Right lobe of liver (tissue), 6 donors: Measurements from ENCODE around the gene POU3F2. TPM values are rescaled to one million over a fixed set of nuclear protein-coding genes. Genes with fewer than 3 reads are reported as not detected.

Source experiments
- ATAC-seq, 4 donors: fragments of 200-7000 bp; cut with Tn5 transposase; one replicate each; pipeline ENCODE4 v1.9.1; 2020; ENCODE audit warnings: mild to moderate bottlenecking in 4 of 4, moderate library complexity in 4 of 4
- DNase-seq, 3 donors: peaks; one replicate each; pipeline ENCODE4 v3.0.0-alpha.2; 2020
- H3K27ac ChIP-seq, 3 donors: fragments of 200-600 bp; one replicate each; pipeline ENCODE4 v1.8.0; 2022
- H3K27me3 ChIP-seq, 2 donors: fragments of 200-600 bp; one replicate each; pipeline ENCODE4 v1.8.0; 2022
- H3K36me3 ChIP-seq, 4 donors: fragments of 200-600 bp; sonication (generic) in 1 of 4; one replicate each; pipeline versions ENCODE4 v1.5.1 to v1.8.0; 2017 to 2022; ENCODE audit warnings: control low read depth in 1 of 4
- H3K4me1 ChIP-seq, 4 donors: fragments of 200-600 bp; sonication (generic) in 1 of 4; one replicate each; pipeline versions ENCODE4 v1.5.1 to v1.8.0; 2017 to 2022; ENCODE audit warnings: control low read depth in 1 of 4
- H3K4me3 ChIP-seq, 3 donors: fragments of 200-600 bp; one replicate each; pipeline ENCODE4 v1.8.0; 2022
- H3K9me3 ChIP-seq, 4 donors: fragments of 200-600 bp; sonication (generic) in 1 of 4; one replicate each; pipeline versions ENCODE4 v1.5.1 to v1.8.0; 2017 to 2022; ENCODE audit warnings: control low read depth in 1 of 4
- POLR2A ChIP-seq: fragments of 450-650 bp; IDR thresholded peaks from one replicate; pipeline ENCODE4 v1.6.1; 2017; ENCODE audit warnings: antibody characterized with exemption, mild to moderate bottlenecking
- WGBS: methylation state at CpG from one replicate; pipeline ENCODE4 v1.1.6; 2018; ENCODE audit warnings: low coverage, low lambda C conversion rate; ENCODE audit not compliant: insufficient coverage; ENCODE audit errors: missing lambda C conversion rate; 5-methylcytosine and 5-hydroxymethylcytosine counted together
- intact Hi-C, 2 donors: fragments of 100-400 bp; cut with DNase I; formaldehyde crosslinking; loops; one replicate each; pipeline versions ENCODE4 v1.11.2 to v1.14.1; 2022
- total RNA-seq, 6 experiments: library from RNA; depleted of rRNA in 2 of 6; stranded (reverse); fragments of >200 nt in 2 of 6; fragmentation: NEBNext Ultra II Directional in 3 of 6; extraction: Animal tissue kit (Norgen Biotek cat#: 25700) in 3 of 6; gene quantifications; one replicate each; pipeline versions ENCODE4 v1.1.0 to v1.2.4, GENCODE V29; 2016 to 2023
- TF ChIP-seq, protein P1 (sequence below), 4 donors: fragments of 200-600 bp in 3 of 4; fragments of 450-650 bp in 1 of 4; IDR thresholded peaks; one replicate each; pipeline versions ENCODE4 v1.5.1 to v1.8.0; 2016 to 2022; ENCODE audit warnings: antibody characterized with exemption in 4 of 4, mild to moderate bottlenecking in 2 of 4
- donor health status: DM: no; HTN: yes; CAD: no.
- donor health status: DM: no; HTN: no; CAD: no.
- donor health status: DM: no; HTN: no; CAD: no.
- donor health status: DM: no; HTN: yes; CAD: no.
- donor health status: DM: no; HTN: yes; CAD: no.

Gene POU3F2
- total RNA-seq, 6 experiments from 2014 or later, result not detected

DNA sequence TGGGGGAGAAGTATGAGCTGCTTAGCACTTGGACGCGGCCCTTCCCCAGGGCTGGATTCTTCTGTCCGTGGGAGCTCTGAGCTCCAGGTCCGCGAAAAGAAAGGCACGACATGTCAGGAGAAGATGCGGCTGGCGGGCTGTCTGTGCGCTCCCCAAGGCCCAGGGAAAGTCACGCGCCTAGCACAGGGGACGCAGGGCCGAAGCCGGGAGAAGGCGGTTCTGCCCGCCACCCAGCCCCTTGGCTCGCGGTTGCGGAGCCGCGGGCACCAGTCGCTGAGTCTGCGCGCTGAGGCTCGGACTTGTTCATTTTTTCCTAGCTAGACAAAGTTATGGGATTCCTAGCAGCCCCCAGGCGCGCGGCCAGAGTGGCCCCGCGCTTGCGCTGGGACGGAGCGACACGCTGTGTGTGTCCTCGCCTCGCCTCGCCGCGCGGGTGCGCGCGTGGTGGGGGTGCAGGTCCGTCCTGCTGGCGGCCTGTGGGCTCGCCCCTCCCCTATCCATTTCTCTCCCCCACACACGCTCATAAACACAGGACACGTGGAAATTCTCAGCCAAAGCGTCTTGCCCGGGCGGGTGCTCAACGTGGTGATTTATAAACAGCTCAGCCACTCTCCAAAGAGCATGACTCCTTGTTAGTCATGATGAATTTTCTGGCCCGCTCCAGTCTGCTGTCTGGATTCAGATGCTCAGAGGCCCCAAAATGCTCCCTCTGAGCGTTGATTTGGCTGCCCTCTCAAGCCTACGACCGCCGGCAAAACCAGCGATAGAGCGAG is 1.9 kb upstream of the POU3F2 start:
- Histone ChIP-seq H3K9me3 (no peaks in the 10 kb centered on the region), H3K4me1 (peaks cover 0 to 45% (median 10%) of the 10 kb centered on the region in 4 donors), H3K27ac (no peak overlapping the region), H3K27me3 (peaks cover 6 to 73% of the 10 kb centered on the region in 2 donors), H3K4me3 (no peak overlapping the region), H3K36me3 (no peaks in the 10 kb centered on the region)
- DNase-seq, result no peak
- intact Hi-C loops, result no loop called here
- no peak for ATAC-seq
- no peak for TF ChIP-seq POLR2A
- TF ChIP-seq, protein P1, sequence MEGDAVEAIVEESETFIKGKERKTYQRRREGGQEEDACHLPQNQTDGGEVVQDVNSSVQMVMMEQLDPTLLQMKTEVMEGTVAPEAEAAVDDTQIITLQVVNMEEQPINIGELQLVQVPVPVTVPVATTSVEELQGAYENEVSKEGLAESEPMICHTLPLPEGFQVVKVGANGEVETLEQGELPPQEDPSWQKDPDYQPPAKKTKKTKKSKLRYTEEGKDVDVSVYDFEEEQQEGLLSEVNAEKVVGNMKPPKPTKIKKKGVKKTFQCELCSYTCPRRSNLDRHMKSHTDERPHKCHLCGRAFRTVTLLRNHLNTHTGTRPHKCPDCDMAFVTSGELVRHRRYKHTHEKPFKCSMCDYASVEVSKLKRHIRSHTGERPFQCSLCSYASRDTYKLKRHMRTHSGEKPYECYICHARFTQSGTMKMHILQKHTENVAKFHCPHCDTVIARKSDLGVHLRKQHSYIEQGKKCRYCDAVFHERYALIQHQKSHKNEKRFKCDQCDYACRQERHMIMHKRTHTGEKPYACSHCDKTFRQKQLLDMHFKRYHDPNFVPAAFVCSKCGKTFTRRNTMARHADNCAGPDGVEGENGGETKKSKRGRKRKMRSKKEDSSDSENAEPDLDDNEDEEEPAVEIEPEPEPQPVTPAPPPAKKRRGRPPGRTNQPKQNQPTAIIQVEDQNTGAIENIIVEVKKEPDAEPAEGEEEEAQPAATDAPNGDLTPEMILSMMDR (IDR thresholded peaks at IDR 0.05), result no peak
- 2% methylated on average over 12 of the region's 59 CpGs for WGBS

DNA sequence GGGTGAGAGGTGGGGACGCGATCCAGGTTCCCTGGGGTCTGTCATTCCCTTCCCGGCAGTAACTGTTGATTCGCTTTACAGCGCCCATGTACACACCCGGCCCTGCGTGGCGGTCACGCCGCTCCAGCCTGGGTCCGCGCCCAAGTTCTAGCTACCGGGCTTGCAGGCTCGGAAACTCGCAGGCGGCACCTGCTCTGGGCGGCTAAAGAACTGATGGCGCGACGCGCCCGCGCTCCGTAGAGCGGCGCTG is 1.4 kb upstream of the POU3F2 start:
- TF ChIP-seq, protein P1 (IDR thresholded peaks at IDR 0.05), result peak in 1 of 4 donors; percentile 9
- TF ChIP-seq POLR2A, result no peak
- H3K27ac ChIP-seq, result no peak overlapping the region
- peaks cover 0 to 43% (median 10%) of the 10 kb centered on the region in 4 donors for H3K4me1 ChIP-seq
- DNase-seq, result peak in 2 of 3 donors; percentile 44 to 67
- H3K36me3 ChIP-seq, result no peaks in the 10 kb centered on the region
- intact Hi-C loops, result no loop called here
- peaks cover 6 to 78% of the 10 kb centered on the region in 2 donors for H3K27me3 ChIP-seq
- peak; percentile 55 to 63 (median 57) for ATAC-seq
- WGBS, result 10% methylated on average over 6 of the region's 26 CpGs
- H3K9me3 ChIP-seq, result no peaks in the 10 kb centered on the region
- peak overlapping the region in 2 of 3 donors; percentile 45 to 50 for H3K4me3 ChIP-seq

DNA sequence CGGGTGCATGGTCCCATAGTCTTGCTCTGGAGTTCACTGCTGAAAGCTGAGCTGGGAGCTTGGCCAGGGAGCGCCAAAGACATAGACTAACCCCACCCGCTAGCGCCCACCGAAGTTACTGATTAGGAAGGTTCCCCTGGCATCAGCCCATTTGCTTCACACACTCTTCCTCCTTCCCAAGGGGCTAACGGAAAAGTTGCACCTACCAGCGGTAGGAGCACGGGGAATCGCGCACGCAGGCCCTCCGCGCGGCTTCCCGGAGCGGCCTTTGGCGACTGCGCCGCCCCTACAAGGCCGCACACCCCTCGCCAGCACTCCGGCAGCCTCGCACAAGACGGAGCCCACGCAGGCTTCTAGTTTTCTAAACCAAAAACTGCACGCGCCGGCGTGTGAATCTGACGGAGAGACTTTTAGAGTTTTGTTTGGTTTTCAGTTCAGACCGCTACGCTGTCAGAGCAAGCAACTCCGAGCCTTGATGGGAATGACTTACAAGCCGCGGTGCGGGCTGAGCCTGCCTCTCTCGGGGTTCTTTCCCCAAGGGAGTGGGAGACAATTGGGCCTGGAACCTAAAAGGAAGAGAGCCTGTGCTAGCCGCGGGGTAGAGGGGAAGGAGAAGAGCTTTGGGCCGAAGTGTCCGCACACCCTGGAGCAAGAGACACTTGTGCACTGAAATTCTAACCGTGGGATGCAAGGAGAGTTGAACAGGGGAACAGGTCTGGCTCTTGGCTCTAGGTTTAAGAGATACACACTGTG is 891 bp upstream of the POU3F2 start:
- ATAC-seq, result peak; percentile 23 to 43 (median 32)
- intact Hi-C loops, result no loop called here
- peak overlapping the region; percentile 30 to 50 (median 45) for H3K4me3 ChIP-seq
- no peak overlapping the region for H3K27ac ChIP-seq
- H3K4me1 ChIP-seq, result peaks cover 0 to 43% (median 10%) of the 10 kb centered on the region in 4 donors
- no peak for DNase-seq
- no peaks in the 10 kb centered on the region for H3K9me3 ChIP-seq
- peaks cover 10 to 82% of the 10 kb centered on the region in 2 donors for H3K27me3 ChIP-seq
- TF ChIP-seq, protein P1 (IDR thresholded peaks at IDR 0.05), result peak in 1 of 4 donors; percentile 1
- TF ChIP-seq POLR2A, result no peak
- WGBS, result under 1% methylated on average over 23 of the region's 42 CpGs
- H3K36me3 ChIP-seq, result no peaks in the 10 kb centered on the region

DNA sequence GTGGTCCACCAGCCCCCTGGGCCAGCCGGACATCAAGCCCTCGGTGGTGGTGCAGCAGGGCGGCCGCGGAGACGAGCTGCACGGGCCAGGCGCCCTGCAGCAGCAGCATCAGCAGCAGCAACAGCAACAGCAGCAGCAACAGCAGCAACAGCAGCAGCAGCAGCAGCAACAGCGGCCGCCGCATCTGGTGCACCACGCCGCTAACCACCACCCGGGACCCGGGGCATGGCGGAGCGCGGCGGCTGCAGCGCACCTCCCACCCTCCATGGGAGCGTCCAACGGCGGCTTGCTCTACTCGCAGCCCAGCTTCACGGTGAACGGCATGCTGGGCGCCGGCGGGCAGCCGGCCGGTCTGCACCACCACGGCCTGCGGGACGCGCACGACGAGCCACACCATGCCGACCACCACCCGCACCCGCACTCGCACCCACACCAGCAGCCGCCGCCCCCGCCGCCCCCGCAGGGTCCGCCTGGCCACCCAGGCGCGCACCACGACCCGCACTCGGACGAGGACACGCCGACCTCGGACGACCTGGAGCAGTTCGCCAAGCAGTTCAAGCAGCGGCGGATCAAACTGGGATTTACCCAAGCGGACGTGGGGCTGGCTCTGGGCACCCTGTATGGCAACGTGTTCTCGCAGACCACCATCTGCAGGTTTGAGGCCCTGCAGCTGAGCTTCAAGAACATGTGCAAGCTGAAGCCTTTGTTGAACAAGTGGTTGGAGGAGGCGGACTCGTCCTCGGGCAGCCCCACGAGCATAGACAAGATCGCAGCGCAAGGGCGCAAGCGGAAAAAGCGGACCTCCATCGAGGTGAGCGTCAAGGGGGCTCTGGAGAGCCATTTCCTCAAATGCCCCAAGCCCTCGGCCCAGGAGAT is 1.0 kb downstream of the POU3F2 start:
- Histone ChIP-seq H3K4me1 (peaks cover 0 to 43% (median 10%) of the 10 kb centered on the region in 4 donors), H3K27me3 (peaks cover 16 to 85% of the 10 kb centered on the region in 2 donors), H3K9me3 (no peaks in the 10 kb centered on the region), H3K36me3 (no peaks in the 10 kb centered on the region), H3K27ac (no peak overlapping the region), H3K4me3 (no peak overlapping the region)
- WGBS, result 5% methylated on average over 17 of the region's 76 CpGs
- DNase-seq (peak in 1 of 3 donors; percentile 56), ATAC-seq (no peak)
- intact Hi-C loops, result no loop called here
- TF ChIP-seq, protein P1 (IDR thresholded peaks at IDR 0.05), result no peak
- TF ChIP-seq POLR2A, result no peak
